ENCODE results near the gene SMAP1. TPM values are rescaled to one million over a fixed set of nuclear protein-coding genes. Genes with fewer than 3 reads are reported as not detected.

SMAP1 gene
- total and polyA plus RNA-seq, 9 of the 15 experiments (the other 6 are each of a cell fraction or from before 2014, with no cell fraction given) = 11.4 to 26.4 (median 15.5) TPM

GRCh38 chr6:70663881-70664466 is 3.7 kb upstream of the SMAP1 start:
- Histone ChIP-seq H3K4me1 (replicated peaks in 1 of 2; ENCODE audit: control insufficient read depth in 2 of 2, insufficient read depth in 2 of 2, low read length in 2 of 2) (peaks cover 12% of the 10 kb centered on the region in 2 experiments; a peak in 3 of 5 replicates), H3K9me1 (ENCODE audit: control insufficient read depth, insufficient read depth, low read length) (no peaks in the 10 kb centered on the region), H4K20me1 (replicated peaks; ENCODE audit: control insufficient read depth, insufficient read depth, low read length) (no peaks in the 10 kb centered on the region), H3K27me3 (ENCODE audit: control insufficient read depth in 2 of 2, insufficient read depth in 2 of 2, low read length in 2 of 2) (peaks cover 10 to 13% of the 10 kb centered on the region in 2 experiments; a peak in 3 of 5 replicates), H3K9me3 (replicated peaks; ENCODE audit: control insufficient read depth, insufficient read depth, low read depth, low read length) (no peaks in the 10 kb centered on the region; the same call in 1 of the 2 replicates), H3K36me3 (ENCODE audit: control insufficient read depth, insufficient read depth, low read length) (no peaks in the 10 kb centered on the region), H3K79me2 (ENCODE audit: control insufficient read depth, insufficient read depth, low read length) (peaks cover 12% of the 10 kb centered on the region), H3K9ac (ENCODE audit: insufficient read depth in 1 of 2, low read depth in 2 of 2, low read length in 2 of 2) (no peak overlapping the region), H2AFZ (ENCODE audit: low read depth, low read length) (no peak overlapping the region), H3K4me3 (no peak overlapping the region), H3K4me2 (ENCODE audit: insufficient read depth, low read length) (no peak overlapping the region), H3K27ac (ENCODE audit: extremely low read depth, low read depth, low read length) (no peak overlapping the region)
- TF ChIP-seq, protein P1, sequence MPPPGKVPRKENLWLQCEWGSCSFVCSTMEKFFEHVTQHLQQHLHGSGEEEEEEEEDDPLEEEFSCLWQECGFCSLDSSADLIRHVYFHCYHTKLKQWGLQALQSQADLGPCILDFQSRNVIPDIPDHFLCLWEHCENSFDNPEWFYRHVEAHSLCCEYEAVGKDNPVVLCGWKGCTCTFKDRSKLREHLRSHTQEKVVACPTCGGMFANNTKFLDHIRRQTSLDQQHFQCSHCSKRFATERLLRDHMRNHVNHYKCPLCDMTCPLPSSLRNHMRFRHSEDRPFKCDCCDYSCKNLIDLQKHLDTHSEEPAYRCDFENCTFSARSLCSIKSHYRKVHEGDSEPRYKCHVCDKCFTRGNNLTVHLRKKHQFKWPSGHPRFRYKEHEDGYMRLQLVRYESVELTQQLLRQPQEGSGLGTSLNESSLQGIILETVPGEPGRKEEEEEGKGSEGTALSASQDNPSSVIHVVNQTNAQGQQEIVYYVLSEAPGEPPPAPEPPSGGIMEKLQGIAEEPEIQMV (tag; conservative IDR thresholded peaks at IDR 0.05; ENCODE audit: low read depth) = no peak
- TF ChIP-seq ZNF146 (CRISPR knock-in tag; IDR thresholded peaks at IDR 0.05; ENCODE audit: unreplicated experiment) (no peak), FOXA3 (CRISPR knock-in tag; conservative IDR thresholded peaks at IDR 0.05 in 1 of 2, IDR thresholded peaks at IDR 0.05 in 1 of 2) (no peak), CHD4 (IDR thresholded peaks at IDR 0.05; ENCODE audit: insufficient read depth, insufficient replicate concordance, low read depth, low read length, poor library complexity, severe bottlenecking) (no peak), CTCF (IDR thresholded peaks at IDR 0.05 in 2 of 3, conservative IDR thresholded peaks at IDR 0.05 in 1 of 3; ENCODE audit: insufficient read depth in 2 of 3, low read depth in 1 of 3, low read length in 3 of 3) (no peak), ZNF398 (CRISPR knock-in tag; IDR thresholded peaks at IDR 0.05) (no peak), ESRRB (CRISPR knock-in tag; IDR thresholded peaks at IDR 0.05; ENCODE audit: borderline replicate concordance) (no peak), KHSRP (IDR thresholded peaks at IDR 0.05) (no peak), ETV5 (CRISPR knock-in tag; IDR thresholded peaks at IDR 0.05; ENCODE audit: low read depth) (no peak), DDX20 (tag; IDR thresholded peaks at IDR 0.05; ENCODE audit: low read depth) (no peak), FOXP1 (CRISPR knock-in tag; IDR thresholded peaks at IDR 0.05) (no peak), EHMT2 (IDR thresholded peaks at IDR 0.05) (no peak), HNRNPL (IDR thresholded peaks at IDR 0.05; ENCODE audit: low read depth, low read length) (no peak), SREBF2 (CRISPR knock-in tag; IDR thresholded peaks at IDR 0.05) (no peak)
- WGBS (ENCODE audit: insufficient coverage, low coverage, missing lambda C conversion rate) = 19% methylated on average over 5 of the region's 6 CpGs
- CTCF ChIA-PET (ENCODE audit: low intra/inter-chr PET ratio) = no interaction called here
- BruUV-seq (replicated peaks) = no TSS peak
- ATAC-seq (no peak), DNase-seq (ENCODE audit: extremely low read depth in 1 of 4, low spot score in 3 of 4) (no peak), FAIRE-seq (peak; percentile 35)
- in situ Hi-C loops (cut with MboI) (no loop called here), intact Hi-C loops (cut with micrococcal nuclease) (loop anchor here (10.0 kb wide), 1 partner anchor 269 kb away; no protein-coding TSS in a partner anchor)
- POLR2A ChIA-PET = interaction anchor here (1.5 kb wide), 1 partner anchor 11 kb away, joined by 5 read pairs; no protein-coding TSS in a partner anchor

All from K562 (cell line).